Panc1 (cell line): ENCODE measurements around the gene UBR2. TPM values are rescaled to one million over a fixed set of nuclear protein-coding genes. Genes with fewer than 3 reads are reported as not detected.

Source experiments
- ATAC-seq: fragments of 200-7000 bp; cut with Tn5 transposase; 2 replicates; pipeline ENCODE4 v1.9.1; 2020; ENCODE audit warnings: mild to moderate bottlenecking, moderate library complexity
- BruUV-seq: library from RNA; stranded (reverse); fragments of 400-500 nt; replicated peaks from 2 replicates; lab custom pipeline; 2021; lab: Mats Ljungman, UMichigan
- CTCF ChIA-PET: fragments of 300-600 bp; sonication (Branson Sonifier 250); formaldehyde crosslinking; loops from one replicate; lab custom pipeline; 2022; ENCODE audit warnings: antibody characterized with exemption; lab: Charles Lee
- POLR2A ChIA-PET: fragments of 300-600 bp; sonication (Branson Sonifier 250); formaldehyde crosslinking; loops from one replicate; lab custom pipeline; 2022; ENCODE audit warnings: antibody characterized with exemption; lab: Charles Lee
- DNase-seq: peaks from one replicate; pipeline ENCODE4 v3.0.0-alpha.2; 2010; ENCODE audit warnings: low read depth, low spot score
- H3K27ac ChIP-seq: 2 replicates; pipeline ENCODE4 v1.5.1; 2011; ENCODE audit warnings: mild to moderate bottlenecking, low read length, inconsistent platforms
- H3K27me3 ChIP-seq: fragments of 200-500 bp; sonication (Bioruptor generic); 2 replicates; pipeline ENCODE4 v1.6.0; 2014; ENCODE audit warnings: low read length, inconsistent platforms; ENCODE audit not compliant: control insufficient read depth, insufficient read depth
- H3K36me3 ChIP-seq: fragments of 200-500 bp; sonication (Bioruptor generic); 2 replicates; pipeline ENCODE4 v1.5.1; 2014; ENCODE audit warnings: inconsistent platforms, mild to moderate bottlenecking, low read length, moderate library complexity; ENCODE audit not compliant: control insufficient read depth, insufficient read depth
- H3K4me1 ChIP-seq: 2 replicates; pipeline ENCODE4 v1.5.1; 2011; ENCODE audit warnings: inconsistent platforms, mild to moderate bottlenecking, low read length, moderate library complexity; ENCODE audit not compliant: control insufficient read depth, insufficient read depth
- H3K4me3 ChIP-seq, 2 experiments: 2 replicates each; pipeline ENCODE4 v1.5.1; 2011 to 2012; ENCODE audit warnings: low read depth in 2 of 2, low read length in 2 of 2, mild to moderate bottlenecking in 2 of 2, inconsistent platforms in 1 of 2, moderate library complexity in 1 of 2
- H3K9me3 ChIP-seq: fragments of 200-500 bp; sonication (Bioruptor generic); 2 replicates; pipeline ENCODE4 v1.5.1; 2014; ENCODE audit warnings: low read depth, mild to moderate bottlenecking, inconsistent platforms, low read length, moderate library complexity; ENCODE audit not compliant: control insufficient read depth, insufficient read depth
- POLR2AphosphoS5 ChIP-seq: IDR thresholded peaks from 2 replicates; pipeline ENCODE4 v1.6.1; 2012; ENCODE audit warnings: mild to moderate bottlenecking, low read depth, low read length, moderate library complexity
- TCF7L2 ChIP-seq: IDR thresholded peaks from 2 replicates; pipeline ENCODE4 v1.6.1; 2011; ENCODE audit warnings: mild to moderate bottlenecking, low read depth, low read length, inconsistent platforms
- in situ Hi-C: cut with HindIII; loops from 2 replicates; pipeline ENCODE4 v1.10.0; 2016; ENCODE audit warnings: low sequenced_read_pairs, low pct_unique_long_range_greater_than_20kb
- intact Hi-C: fragments of 100-400 bp; cut with micrococcal nuclease; formaldehyde crosslinking; loops from one replicate; pipeline ENCODE4 v1.10.0; 2022; ENCODE audit not compliant: unreplicated experiment
- total RNA-seq: library from RNA; stranded (reverse); gene quantifications from one replicate; pipeline ENCODE4 v1.2.1, GENCODE V29; 2021; ENCODE audit not compliant: unreplicated experiment
- TF ChIP-seq, protein P1 (sequence below): fragments of 450-650 bp; IDR thresholded peaks from 2 replicates; pipeline ENCODE4 v1.5.1; 2017; ENCODE audit warnings: mild to moderate bottlenecking
- TF ChIP-seq, protein P2 (sequence below), 2 experiments: IDR thresholded peaks; 2 replicates each; pipeline ENCODE4 v1.6.1; 2011 to 2012; ENCODE audit warnings: low read depth in 2 of 2, control low read depth in 1 of 2, low read length in 1 of 2, mild to moderate bottlenecking in 1 of 2, moderate library complexity in 1 of 2; ENCODE audit not compliant: insufficient read depth in 1 of 2

Gene UBR2
- total RNA-seq, 1 experiment from 2014 or later: 19.1 TPM

DNA sequence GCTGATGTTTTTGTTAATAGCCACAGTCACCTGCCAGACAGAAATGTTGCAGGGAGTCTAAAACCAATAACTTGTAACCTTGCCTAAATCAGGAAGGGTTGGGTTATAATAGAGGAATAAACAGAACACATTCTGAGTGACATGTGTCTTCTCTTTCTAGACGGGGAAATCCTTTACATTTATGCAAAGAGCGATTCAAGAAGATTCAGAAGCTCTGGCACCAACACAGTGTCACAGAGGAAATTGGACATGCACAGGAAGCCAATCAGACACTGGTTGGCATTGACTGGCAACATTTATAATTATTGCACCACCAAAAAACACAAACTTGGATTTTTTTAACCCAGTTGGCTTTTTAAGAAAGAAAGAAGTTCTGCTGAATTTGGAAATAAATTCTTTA lies 127.0 kb downstream of the UBR2 start:
- ATAC-seq: no peak

DNA sequence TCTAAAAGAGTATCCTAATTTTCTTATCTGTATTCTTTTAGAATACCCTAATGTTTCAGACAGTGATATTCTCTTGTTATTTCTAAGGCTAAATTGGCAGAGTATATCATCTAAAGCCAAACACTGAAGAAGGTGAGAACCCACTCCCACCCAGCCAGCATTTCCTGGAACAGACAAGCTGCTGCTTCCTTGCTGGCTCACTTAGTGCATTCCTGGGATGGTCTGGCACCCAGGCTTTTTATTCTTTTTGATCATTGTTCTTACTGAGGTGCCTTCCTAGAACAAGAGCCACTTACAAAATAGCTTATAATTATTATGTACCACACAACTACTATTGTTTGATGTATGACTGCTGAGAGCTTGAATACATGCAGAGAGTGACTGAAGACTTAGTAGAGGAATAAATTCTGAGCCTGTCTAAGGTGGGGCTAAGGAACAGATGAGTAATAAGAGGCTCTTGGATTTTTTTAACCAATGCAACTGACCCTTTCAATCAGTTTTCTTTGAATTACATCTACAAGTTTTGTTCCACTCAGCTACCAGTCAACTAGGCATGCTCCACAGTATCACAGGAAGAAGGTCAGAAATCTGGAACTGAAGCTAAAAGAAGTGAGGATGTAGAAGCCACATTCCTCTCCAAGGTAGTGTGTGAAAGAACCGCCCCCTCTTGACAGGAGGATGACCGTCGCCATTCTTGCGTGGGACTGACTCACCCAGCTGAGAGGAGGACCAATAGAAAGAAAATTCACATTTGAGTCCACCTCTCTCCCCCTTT lies 128.5 kb downstream of the UBR2 start:
- Histone ChIP-seq H3K27me3 (no peaks in the 10 kb centered on the region), H3K36me3 (peaks cover 23% of the 10 kb centered on the region), H3K27ac (no peak overlapping the region), H3K9me3 (no peaks in the 10 kb centered on the region), H3K4me3 (no peak overlapping the region), H3K4me1 (no peaks in the 10 kb centered on the region)
- in situ Hi-C loops (no loop called here), intact Hi-C loops (no loop called here)
- BruUV-seq: TSS peak; percentile 51
- ATAC-seq: no peak
- ChIA-PET CTCF (interaction anchor here (0.6 kb wide), 1 partner anchor 505 kb away, joined by 3 read pairs; no protein-coding TSS in a partner anchor), POLR2A (interaction anchor here (0.6 kb wide), 1 partner anchor 28 kb away, joined by 7 read pairs; no protein-coding TSS in a partner anchor)
- TF ChIP-seq TCF7L2: no peak
- TF ChIP-seq, protein P1, sequence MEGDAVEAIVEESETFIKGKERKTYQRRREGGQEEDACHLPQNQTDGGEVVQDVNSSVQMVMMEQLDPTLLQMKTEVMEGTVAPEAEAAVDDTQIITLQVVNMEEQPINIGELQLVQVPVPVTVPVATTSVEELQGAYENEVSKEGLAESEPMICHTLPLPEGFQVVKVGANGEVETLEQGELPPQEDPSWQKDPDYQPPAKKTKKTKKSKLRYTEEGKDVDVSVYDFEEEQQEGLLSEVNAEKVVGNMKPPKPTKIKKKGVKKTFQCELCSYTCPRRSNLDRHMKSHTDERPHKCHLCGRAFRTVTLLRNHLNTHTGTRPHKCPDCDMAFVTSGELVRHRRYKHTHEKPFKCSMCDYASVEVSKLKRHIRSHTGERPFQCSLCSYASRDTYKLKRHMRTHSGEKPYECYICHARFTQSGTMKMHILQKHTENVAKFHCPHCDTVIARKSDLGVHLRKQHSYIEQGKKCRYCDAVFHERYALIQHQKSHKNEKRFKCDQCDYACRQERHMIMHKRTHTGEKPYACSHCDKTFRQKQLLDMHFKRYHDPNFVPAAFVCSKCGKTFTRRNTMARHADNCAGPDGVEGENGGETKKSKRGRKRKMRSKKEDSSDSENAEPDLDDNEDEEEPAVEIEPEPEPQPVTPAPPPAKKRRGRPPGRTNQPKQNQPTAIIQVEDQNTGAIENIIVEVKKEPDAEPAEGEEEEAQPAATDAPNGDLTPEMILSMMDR: no peak
- TF ChIP-seq, protein P2, sequence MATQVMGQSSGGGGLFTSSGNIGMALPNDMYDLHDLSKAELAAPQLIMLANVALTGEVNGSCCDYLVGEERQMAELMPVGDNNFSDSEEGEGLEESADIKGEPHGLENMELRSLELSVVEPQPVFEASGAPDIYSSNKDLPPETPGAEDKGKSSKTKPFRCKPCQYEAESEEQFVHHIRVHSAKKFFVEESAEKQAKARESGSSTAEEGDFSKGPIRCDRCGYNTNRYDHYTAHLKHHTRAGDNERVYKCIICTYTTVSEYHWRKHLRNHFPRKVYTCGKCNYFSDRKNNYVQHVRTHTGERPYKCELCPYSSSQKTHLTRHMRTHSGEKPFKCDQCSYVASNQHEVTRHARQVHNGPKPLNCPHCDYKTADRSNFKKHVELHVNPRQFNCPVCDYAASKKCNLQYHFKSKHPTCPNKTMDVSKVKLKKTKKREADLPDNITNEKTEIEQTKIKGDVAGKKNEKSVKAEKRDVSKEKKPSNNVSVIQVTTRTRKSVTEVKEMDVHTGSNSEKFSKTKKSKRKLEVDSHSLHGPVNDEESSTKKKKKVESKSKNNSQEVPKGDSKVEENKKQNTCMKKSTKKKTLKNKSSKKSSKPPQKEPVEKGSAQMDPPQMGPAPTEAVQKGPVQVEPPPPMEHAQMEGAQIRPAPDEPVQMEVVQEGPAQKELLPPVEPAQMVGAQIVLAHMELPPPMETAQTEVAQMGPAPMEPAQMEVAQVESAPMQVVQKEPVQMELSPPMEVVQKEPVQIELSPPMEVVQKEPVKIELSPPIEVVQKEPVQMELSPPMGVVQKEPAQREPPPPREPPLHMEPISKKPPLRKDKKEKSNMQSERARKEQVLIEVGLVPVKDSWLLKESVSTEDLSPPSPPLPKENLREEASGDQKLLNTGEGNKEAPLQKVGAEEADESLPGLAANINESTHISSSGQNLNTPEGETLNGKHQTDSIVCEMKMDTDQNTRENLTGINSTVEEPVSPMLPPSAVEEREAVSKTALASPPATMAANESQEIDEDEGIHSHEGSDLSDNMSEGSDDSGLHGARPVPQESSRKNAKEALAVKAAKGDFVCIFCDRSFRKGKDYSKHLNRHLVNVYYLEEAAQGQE (IDR thresholded peaks at IDR 0.05; ENCODE audit: insufficient read depth in 1 of 2, low read depth in 2 of 2, low read length in 1 of 2): no peak
- TF ChIP-seq POLR2AphosphoS5: no peak
- DNase-seq: no peak

More for the DNA sequence above, 127.0 kb downstream of the UBR2 start:
- no peak for DNase-seq
- CTCF ChIA-PET: no interaction called here
- Histone ChIP-seq H3K4me1 (no peaks in the 10 kb centered on the region), H3K27ac (no peak overlapping the region), H3K27me3 (no peaks in the 10 kb centered on the region), H3K9me3 (no peaks in the 10 kb centered on the region), H3K36me3 (peaks cover 23% of the 10 kb centered on the region), H3K4me3 (no peak overlapping the region)
- intact Hi-C loops: no loop called here
- POLR2A ChIA-PET: no interaction called here
- no TSS peak for BruUV-seq
- in situ Hi-C loops: no loop called here
- TF ChIP-seq TCF7L2: no peak
- TF ChIP-seq, protein P1: no peak
